NCI-H1417 treated with DMSO at 0.1 percent for 48 hours (cell line): Measurements from ENCODE around the gene CAMK2G.
"Not testable (repeated sequence)": the region's sequence is repeated elsewhere in the genome, so short reads cannot be mapped to it uniquely, and the experiment has no call there.

Experiments
- DNase-seq: peaks from one replicate; lab custom pipeline; 2025; lab: John Stamatoyannopoulos, UW

The CAMK2G gene

GRCh38 chr10:73874267-73875138 is at the start of gene CAMK2G:
Gene CAMK2G (minus strand): TSS chr10:73874555. CDS start chr10:73874461, 94 bp downstream.
- no peak for DNase-seq

- DNase-seq: no peak
Measured at GRCh38 chr10:73922864-73923133, 48.4 kb upstream of the CAMK2G start.

GRCh38 chr10:73922007-73922863 is 47.9 kb upstream of the CAMK2G start:
- DNase-seq: no peak

GRCh38 chr10:73920089-73920488 is 45.7 kb upstream of the CAMK2G start:
- DNase-seq: no peak

GRCh38 chr10:73919481-73919880 is 45.1 kb upstream of the CAMK2G start:
- not testable (repeated sequence) for DNase-seq

- DNase-seq: no peak
Measured at GRCh38 chr10:73917566-73918305, 43.4 kb upstream of the CAMK2G start.

- DNase-seq: no peak
Measured at GRCh38 chr10:73916761-73917470, 42.6 kb upstream of the CAMK2G start.

- no peak for DNase-seq
Measured at GRCh38 chr10:73915206-73915851, 41.0 kb upstream of the CAMK2G start.

- DNase-seq: no peak
Measured at GRCh38 chr10:73914036-73914435, 39.7 kb upstream of the CAMK2G start.

- DNase-seq: no peak
Measured at GRCh38 chr10:73911553-73912004, 37.2 kb upstream of the CAMK2G start.

GRCh38 chr10:73910764-73911552 is 36.6 kb upstream of the CAMK2G start, which contains the start of gene PLAU:
Gene PLAU (plus strand): TSS chr10:73911132. CDS start chr10:73911556, 424 bp downstream.
- DNase-seq: no peak

- DNase-seq: no peak
Measured at GRCh38 chr10:73910401-73910763, 36.0 kb upstream of the CAMK2G start.

GRCh38 chr10:73909540-73910115 is 35.3 kb upstream of the CAMK2G start:
- no peak for DNase-seq

- DNase-seq: no peak
Measured at GRCh38 chr10:73908853-73909539, 34.6 kb upstream of the CAMK2G start.

- DNase-seq: no peak
Measured at GRCh38 chr10:73907841-73908517, 33.6 kb upstream of the CAMK2G start.

- DNase-seq: no peak
Measured at GRCh38 chr10:73906524-73907447, 32.4 kb upstream of the CAMK2G start.

GRCh38 chr10:73905256-73906020 is 31.1 kb upstream of the CAMK2G start:
- no peak for DNase-seq
